ENCODE data around the gene ZNF668. TPM values are rescaled to one million over a fixed set of nuclear protein-coding genes. Genes with fewer than 3 reads are reported as not detected.
A peak's percentile ranks its signal among the peaks of the same experiment; 100 is the strongest.

The ZNF668 gene
- total and polyA plus RNA-seq, 8 donors: 5.7 to 14.2 (median 10.0) TPM; not detected in 1

DNA sequence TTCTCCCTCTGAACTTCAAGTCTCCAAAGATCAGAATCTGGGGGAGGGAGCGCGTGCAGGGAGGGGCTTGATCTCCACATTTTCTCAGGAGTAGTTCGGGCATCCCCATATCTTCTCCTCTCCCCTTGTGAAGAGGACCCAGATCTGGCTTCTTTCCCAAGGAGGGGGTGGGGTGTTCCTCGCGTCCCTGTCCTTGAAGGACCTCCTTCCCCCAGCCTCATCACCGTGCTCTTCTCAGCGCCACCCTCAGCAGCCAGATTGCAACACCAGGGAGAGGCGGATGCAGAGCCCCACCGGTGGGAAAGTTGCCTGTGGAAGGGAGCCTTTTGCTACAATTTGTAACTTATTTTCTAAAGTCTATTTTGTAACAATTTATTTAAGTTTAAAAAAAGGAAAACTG lies 9.0 kb upstream of the ZNF668 start:
- peaks cover 37 to 100% (median 98%) of the 10 kb centered on the region in 4 donors for H3K36me3 ChIP-seq
- intact Hi-C loops (cut with DNase I; ENCODE audit: low total_unique reads): no loop called here
- 59 to 83% (median 79%) methylated on average over 9 of the region's 9 CpGs for WGBS, 5 donors
- TF ChIP-seq POLR2A (IDR thresholded peaks at IDR 0.05) (no peak), EP300 (IDR thresholded peaks at IDR 0.05) (no peak), POLR2AphosphoS5 (IDR thresholded peaks at IDR 0.05) (no peak)
- TF ChIP-seq, protein P1, sequence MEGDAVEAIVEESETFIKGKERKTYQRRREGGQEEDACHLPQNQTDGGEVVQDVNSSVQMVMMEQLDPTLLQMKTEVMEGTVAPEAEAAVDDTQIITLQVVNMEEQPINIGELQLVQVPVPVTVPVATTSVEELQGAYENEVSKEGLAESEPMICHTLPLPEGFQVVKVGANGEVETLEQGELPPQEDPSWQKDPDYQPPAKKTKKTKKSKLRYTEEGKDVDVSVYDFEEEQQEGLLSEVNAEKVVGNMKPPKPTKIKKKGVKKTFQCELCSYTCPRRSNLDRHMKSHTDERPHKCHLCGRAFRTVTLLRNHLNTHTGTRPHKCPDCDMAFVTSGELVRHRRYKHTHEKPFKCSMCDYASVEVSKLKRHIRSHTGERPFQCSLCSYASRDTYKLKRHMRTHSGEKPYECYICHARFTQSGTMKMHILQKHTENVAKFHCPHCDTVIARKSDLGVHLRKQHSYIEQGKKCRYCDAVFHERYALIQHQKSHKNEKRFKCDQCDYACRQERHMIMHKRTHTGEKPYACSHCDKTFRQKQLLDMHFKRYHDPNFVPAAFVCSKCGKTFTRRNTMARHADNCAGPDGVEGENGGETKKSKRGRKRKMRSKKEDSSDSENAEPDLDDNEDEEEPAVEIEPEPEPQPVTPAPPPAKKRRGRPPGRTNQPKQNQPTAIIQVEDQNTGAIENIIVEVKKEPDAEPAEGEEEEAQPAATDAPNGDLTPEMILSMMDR (IDR thresholded peaks at IDR 0.05): no peak
- H3K4me3 ChIP-seq: no peak overlapping the region
- peak in 1 of 2 donors; percentile 2 for DNase-seq
- H3K4me1 ChIP-seq: peaks cover 0 to 37% (median 25%) of the 10 kb centered on the region in 4 donors
- no peaks in the 10 kb centered on the region for H3K9me3 ChIP-seq
- H3K27ac ChIP-seq: no peak overlapping the region
- H3K27me3 ChIP-seq: no peaks in the 10 kb centered on the region

DNA sequence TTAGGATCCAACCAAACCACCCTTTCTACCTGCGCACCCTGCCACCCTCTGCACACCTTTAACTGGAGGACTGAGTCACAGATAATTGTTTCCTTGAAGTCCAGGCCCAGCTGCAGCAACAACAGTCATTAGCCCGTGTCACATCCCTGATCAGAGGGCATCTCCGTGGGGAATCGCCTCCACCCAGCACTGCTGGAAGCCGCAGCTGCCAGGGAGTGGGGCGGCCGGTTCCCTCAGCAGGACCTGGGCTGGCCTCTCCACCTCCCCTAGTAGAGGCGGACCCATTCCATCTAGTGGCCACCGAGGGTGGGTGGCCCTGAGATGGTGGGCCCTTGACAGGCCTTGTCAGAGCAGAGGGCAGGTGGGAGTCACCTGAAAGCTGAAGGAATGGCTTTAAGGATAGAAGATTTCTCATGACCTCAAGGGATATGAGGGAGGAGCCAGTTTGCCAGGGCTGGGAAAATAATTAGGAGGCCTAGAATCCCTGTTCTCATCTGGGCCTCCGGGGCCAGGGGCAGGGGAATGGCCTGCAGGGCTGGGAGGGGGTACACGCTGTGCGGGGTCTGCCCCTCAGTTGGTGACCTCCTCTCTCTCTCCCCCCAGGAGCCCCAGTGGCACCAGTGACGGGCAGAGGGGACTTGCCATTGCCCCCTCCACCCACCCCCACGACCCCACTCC lies 8.5 kb upstream of the ZNF668 start:
- TF ChIP-seq, protein P1 (IDR thresholded peaks at IDR 0.05): no peak
- TF ChIP-seq POLR2A (IDR thresholded peaks at IDR 0.05) (no peak), EP300 (IDR thresholded peaks at IDR 0.05) (no peak), POLR2AphosphoS5 (IDR thresholded peaks at IDR 0.05) (no peak)
- peaks cover 0 to 37% (median 25%) of the 10 kb centered on the region in 4 donors for H3K4me1 ChIP-seq
- WGBS, 5 donors: 70 to 80% (median 75%) methylated on average over 10 to 14 of the region's 14 CpGs
- peaks cover 43 to 100% (median 98%) of the 10 kb centered on the region in 4 donors for H3K36me3 ChIP-seq
- peak in 1 of 2 donors; percentile 2 for DNase-seq
- intact Hi-C loops (cut with DNase I; ENCODE audit: low total_unique reads): no loop called here
- no peak overlapping the region for H3K27ac ChIP-seq
- no peak overlapping the region for H3K4me3 ChIP-seq
- H3K27me3 ChIP-seq: no peaks in the 10 kb centered on the region
- H3K9me3 ChIP-seq: no peaks in the 10 kb centered on the region

DNA sequence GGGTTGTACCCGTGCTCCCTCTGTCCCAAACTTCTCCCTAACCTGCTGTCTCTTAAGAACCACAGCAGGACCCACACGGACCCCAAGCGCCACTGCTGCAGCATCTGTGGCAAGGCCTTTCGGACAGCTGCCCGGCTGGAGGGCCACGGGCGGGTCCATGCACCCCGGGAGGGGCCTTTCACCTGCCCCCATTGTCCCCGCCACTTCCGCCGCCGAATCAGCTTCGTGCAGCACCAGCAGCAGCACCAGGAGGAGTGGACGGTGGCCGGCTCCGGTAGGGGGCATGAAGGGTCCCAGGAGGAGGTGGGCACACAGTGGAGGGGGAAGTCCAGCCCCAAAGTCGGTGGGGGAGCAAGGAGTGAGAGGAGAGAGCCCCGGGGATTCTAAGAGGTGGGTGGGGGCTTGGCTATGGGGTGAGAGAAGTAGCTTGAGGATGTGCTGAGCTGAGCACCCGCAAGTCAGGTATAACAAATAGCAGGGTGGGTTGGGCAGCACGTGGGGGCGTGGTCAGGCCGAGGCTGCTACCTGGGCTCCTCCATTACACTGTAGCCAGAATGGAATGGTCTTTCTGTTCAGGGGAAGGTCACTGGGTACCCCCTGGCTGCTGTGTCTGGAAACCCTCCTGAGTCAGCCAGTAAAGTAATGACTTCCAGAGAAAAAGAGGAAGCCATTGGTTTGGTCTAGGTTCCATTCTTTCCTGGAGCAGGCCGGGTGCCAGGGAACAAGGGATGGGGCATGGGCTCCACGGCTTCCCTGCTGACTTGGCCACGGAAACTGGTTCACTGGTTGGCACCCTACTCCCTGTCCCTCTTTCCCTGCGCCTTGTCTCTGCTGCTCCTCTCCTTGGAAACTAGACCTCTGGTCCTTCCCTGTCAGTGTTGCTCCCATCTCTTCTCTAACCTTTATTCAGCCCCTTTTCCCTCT lies 7.7 kb upstream of the ZNF668 start:
- H3K27me3 ChIP-seq: no peaks in the 10 kb centered on the region
- H3K27ac ChIP-seq: no peak overlapping the region
- intact Hi-C loops (cut with DNase I; ENCODE audit: low total_unique reads): no loop called here
- DNase-seq: peak in 1 of 2 donors; percentile 2
- TF ChIP-seq POLR2AphosphoS5 (IDR thresholded peaks at IDR 0.05) (no peak), POLR2A (IDR thresholded peaks at IDR 0.05) (no peak), EP300 (IDR thresholded peaks at IDR 0.05) (no peak)
- TF ChIP-seq, protein P1 (IDR thresholded peaks at IDR 0.05): no peak
- H3K4me1 ChIP-seq: peaks cover 0 to 37% (median 25%) of the 10 kb centered on the region in 4 donors
- WGBS, 5 donors: 81 to 86% (median 83%) methylated on average over 25 to 26 of the region's 26 CpGs
- no peaks in the 10 kb centered on the region for H3K9me3 ChIP-seq
- no peak overlapping the region for H3K4me3 ChIP-seq
- H3K36me3 ChIP-seq: peaks cover 48 to 100% (median 98%) of the 10 kb centered on the region in 4 donors

DNA sequence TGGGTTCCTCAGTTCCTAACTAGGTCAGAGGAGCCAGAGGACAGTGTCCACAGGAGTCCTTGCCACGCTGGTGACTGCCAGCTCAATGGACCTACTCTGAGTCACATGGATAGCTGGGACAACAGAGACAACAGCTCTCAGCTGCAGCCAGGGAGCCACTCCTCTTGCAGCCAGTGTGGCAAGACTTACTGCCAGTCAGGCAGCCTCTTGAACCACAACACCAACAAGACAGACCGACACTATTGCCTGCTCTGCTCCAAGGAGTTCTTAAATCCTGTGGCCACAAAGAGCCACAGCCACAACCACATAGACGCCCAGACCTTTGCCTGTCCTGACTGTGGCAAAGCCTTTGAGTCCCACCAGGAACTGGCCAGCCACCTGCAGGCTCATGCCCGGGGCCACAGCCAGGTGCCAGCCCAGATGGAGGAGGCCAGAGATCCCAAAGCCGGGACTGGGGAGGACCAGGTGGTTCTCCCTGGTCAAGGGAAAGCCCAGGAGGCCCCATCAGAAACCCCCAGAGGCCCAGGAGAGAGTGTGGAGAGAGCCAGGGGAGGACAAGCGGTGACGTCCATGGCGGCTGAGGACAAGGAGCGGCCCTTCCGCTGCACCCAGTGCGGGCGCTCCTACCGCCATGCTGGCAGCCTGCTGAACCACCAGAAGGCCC lies 6.8 kb upstream of the ZNF668 start:
- intact Hi-C loops (cut with DNase I; ENCODE audit: low total_unique reads): no loop called here
- TF ChIP-seq EP300 (IDR thresholded peaks at IDR 0.05): no peak
- TF ChIP-seq, protein P1 (IDR thresholded peaks at IDR 0.05): no peak
- no peak for TF ChIP-seq POLR2AphosphoS5 (IDR thresholded peaks at IDR 0.05)
- TF ChIP-seq POLR2A (IDR thresholded peaks at IDR 0.05): no peak
- Histone ChIP-seq H3K9me3 (no peaks in the 10 kb centered on the region), H3K27ac (no peak overlapping the region), H3K27me3 (no peaks in the 10 kb centered on the region), H3K4me1 (peaks cover 0 to 44% (median 29%) of the 10 kb centered on the region in 4 donors), H3K36me3 (peaks cover 54 to 100% (median 98%) of the 10 kb centered on the region in 4 donors), H3K4me3 (no peak overlapping the region)
- no peak for DNase-seq
- WGBS, 5 donors: 92 to 95% (median 94%) methylated on average over 2 to 13 of the region's 13 CpGs

Data from stomach (tissue), 9 donors.